Measurements from ENCODE around the gene BCAS1.

Gene BCAS1

DNA sequence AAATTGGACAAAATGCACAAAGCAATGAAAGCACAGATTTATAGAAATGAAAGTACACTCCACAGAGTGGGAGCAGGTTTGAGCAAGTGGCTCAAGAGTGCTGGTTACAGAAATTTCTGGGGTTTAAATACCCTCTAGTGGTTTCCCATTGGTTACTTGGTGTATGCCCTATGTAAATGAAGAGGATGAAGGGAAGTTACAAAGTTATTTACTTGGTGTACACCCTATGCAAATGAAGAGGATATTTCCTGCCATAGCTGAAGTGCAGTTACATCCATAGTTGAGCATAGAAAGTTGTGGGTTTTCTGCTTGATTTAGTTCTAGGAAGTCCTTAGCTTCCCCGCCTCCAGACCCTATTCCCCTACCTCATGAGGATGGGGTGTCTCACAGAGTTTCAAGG is 22.7 kb downstream of the BCAS1 start:
- DNase-seq (ENCODE audit: low read depth) = no peak

DNA sequence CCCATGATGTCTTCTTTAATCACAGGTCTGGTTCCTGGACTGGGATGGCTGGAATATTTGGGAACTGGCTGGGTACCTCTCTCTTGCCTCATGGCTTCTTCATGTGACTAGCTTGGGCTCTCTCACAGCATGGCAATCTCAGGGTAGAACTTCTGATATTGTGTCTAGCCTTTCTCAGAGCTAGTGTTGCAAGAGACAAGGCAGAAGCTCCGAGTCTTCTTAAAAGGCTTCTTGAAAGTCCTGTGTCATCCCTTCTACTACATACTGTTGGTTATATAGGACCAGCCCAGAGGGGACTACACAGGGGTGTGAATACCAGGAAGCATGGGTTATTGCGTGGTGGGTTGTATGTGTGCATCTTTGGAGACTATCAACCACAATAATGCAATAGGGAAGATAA is 23.3 kb downstream of the BCAS1 start:
- no peak for DNase-seq (ENCODE audit: low read depth)

DNA sequence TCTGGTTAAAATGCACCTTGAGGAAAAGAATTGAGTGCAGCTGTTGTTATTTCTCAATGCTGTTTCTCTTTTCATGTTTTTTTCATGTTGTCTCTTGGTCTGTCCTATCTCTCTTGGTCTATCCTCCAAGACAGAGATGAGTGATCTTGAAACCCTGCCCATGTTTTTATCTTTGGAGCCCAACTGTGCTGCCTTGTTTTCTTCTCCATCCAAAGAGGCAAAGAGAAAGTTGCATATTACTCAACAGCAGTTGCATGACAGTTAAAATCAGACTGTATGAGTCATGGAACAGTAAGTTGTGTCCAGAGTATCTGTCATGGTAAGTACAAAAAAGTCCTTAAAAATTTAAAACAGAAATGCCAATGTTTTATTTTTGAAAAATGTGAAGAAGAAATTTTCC is 26.2 kb downstream of the BCAS1 start:
- DNase-seq (ENCODE audit: low read depth) = no peak

DNA sequence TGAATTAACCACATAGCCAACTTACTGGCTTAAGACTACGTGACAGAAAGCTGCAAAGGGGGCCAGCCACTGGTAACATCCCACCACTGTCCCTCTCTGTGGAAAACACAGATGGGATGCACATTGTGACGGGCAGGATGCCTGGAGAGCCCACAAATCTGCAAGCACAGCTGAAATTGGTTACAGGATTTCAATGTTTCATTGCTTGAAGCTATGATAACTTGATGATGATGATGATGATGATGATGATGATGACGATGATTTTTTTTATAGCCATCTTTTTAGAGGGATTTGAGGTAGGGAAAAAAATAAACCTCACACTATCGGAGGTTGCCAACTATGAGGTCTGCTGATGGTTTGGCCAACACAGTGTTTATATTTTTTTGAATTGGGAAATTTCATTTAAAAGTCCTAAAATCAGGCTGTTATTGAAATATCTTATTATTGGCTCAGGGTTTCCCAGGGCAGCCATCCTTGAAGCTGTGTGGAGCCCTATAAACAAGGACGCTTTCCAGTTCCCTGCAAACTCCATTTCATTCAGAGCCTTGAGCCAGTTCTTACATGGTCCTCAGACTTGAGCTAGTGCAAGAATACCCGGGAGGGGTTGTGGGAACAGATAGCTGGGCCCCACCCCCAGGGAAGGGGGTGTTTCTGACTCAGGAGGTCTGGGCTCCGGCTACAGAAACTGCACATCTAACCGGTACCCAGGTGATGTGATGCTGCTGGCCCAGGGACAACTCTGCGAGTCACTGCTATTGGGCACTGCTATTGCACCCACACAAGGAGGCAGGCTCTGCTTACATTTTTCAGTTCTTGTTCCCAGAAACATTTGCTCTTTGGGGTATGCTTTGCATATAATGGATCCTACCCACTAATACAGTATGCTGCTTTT is 27.1 kb downstream of the BCAS1 start:
- DNase-seq (ENCODE audit: low read depth) = no peak

DNA sequence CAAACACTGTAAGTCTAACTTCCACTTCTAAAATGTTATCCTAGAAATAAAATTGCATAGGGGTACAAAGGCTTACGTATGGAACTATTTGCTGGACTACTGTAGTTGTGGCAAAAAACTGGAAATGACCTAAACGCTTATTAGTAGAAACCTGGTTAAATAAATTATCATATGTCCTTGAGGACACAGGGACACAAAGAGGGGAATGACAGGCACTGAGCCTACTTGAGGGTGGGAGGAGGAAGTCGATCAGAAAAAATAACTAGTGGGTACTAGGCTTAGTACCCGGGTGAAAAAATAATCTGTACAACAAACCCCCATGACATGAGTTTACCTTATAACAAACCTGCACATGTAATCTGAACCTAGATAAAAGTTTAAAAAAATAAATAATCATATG is 28.4 kb downstream of the BCAS1 start:
- no peak for DNase-seq (ENCODE audit: low read depth)

DNA sequence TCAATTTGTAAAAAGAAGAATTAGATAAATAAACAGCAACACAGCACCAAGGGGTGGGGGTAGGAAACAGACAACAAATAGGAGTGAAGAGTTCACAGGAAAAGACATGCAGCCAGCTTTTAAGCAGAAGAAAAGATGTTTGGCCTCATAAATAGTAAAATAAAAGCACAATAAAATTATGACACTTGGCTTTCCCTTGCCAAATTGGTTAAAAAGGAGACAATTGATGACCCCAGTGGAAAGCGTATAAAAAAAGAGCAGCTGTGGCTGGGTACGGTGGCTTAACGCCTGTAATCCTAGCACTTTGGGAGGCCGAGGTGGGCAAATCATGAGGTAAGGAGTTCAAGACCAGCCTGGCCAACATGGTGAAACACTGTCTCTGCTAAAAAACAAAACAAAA is 29.1 kb downstream of the BCAS1 start:
- DNase-seq (ENCODE audit: low read depth) = no peak

DNA sequence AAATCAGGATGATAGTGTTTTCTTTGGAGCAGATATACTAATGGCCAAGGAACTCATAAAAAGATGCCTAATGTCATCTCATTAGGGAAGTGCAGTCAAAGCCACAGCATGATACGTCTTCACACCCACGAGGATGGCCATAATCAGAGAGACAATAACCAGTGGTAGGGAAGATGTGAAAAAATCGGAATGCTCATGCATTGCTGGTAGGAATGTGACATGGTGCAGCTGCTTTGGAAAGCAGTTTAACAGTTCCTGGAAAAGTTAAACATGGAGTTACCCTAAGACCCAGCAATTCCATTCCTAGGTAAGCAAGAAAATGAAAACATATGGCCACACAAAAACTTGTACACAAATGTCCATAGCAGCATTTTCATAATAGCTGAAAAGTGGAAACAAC is 29.9 kb downstream of the BCAS1 start:
- DNase-seq (ENCODE audit: low read depth) = no peak

DNA sequence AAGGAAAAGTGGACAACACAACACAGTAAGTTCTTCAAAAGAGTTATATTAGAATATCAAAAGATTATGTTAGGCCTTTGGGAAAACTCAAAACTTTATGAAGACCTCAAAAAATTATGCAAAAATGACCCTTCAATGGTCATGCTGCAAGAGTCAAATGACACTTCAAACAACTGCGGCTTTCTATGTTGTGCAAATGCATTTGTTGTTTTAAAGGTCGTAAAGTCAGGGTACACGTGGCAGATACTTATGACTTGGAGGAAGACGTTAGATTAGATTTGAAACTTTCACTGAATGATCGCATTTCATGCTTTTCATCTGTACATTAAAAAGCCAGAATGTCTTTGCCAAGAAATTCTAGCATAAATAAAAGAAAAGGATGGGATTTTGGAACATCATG is 31.4 kb downstream of the BCAS1 start:
- DNase-seq (ENCODE audit: low read depth) = no peak

DNA sequence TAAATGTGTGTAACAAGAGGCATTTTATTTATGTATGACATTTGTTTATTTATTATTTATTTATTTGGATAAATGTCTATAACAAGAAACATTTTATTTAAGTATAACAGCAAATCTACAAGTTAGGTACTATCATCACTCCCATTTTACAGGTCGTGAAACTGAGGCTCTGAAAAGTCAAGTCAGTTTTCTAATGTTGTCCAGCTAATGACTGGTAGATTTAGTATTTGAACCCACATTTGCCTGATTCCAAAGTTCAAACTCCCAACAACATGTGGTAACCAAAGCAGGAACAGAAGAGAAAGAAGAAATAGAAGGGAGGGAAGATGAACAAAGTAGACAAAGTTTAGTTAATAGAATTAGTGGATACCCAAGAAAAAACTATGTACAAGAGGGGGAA is 32.9 kb downstream of the BCAS1 start:
- DNase-seq (ENCODE audit: low read depth) = no peak

DNA sequence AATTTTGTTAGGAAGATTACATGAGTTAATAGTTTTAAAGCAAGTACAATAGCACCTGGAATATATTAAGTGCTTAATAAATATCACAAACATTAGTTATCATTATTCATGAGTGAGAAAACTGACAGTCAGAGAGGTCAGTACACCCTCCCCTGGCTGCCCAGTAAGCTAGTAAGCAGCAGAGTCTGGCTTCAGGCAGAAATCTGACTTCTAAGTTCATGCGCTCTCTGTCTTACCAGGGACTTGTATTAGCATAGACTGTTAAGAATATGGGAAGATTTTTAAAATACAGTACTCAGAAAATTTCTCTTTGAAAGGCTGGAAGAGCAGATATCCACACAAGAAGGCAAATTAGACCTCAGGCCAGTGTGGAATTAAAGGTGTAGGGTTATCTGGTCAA is 40.8 kb downstream of the BCAS1 start:
- no peak for DNase-seq (ENCODE audit: low read depth)

DNA sequence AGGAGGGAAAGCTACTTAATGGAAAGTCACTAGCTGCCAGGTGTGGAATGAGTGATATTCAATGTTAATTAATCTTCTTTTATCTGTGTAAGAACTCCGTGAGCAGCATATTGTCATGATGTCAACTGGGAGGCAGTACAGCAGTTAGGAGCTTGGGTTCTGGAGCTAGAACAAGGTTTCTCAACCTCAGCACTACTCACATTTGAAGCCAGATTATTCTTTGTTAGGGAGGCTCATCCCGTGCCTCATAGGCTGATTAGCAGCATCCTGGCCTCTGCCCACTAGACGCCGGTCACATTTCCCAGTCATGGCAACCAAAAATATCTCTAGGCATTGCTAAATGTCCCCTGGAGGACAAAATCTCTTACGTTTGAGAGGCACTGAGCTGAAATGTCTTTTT is 41.2 kb downstream of the BCAS1 start:
- DNase-seq (ENCODE audit: low read depth) = no peak

DNA sequence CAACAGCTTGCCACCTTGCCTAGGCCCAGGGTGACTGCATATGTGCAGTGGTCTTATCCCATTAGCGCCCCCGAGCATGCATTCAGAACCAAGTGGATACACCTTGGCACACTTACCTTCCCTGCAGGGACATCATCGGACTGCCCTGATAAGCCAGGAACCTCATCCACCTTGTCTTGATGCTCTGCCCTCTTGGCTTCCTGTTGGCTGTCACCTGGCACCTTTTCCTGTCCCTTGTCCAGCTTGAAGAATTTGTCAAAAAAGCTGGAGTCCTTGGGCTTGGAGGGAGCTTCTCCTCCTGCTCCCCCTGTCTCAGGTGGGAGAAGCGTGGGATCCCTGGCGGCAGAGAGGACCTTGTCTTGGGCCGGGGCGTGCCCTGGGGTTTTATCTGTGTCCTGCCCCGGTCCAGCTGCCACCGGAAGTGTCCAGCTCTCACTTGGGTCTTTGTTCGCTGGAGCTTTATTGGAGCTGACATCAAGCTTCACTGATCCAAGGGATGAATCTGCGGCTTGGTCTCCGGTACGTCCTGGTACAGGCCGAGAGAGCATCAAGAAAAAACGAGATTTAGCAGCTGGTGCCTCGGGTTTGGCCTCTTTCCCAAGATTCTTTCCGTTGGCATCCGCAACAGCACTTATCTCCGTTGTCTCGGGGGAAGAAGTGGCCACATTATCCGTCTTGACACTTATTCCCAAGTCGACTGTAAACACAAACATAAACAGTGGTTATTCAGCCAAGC is 42.0 kb downstream of the BCAS1 start:
- DNase-seq (ENCODE audit: low read depth) = no peak

DNA sequence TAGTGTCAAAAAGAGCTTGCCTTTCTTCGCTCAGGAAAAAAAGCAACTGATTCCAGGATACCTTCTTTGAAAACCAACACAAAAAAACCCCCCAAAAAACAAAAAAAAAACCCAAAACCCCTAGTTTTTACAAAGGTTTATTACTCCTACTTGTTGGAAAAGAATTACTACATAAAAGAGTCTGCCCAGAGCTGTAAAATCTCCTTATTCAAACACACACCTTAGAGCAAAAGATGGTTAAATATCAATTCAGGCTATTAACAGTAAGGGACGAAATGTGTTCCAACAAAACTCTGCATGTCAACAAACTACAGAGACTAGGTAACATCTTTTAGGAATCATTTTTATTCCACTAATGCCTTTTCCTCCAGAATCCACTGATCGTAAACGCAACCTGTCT is 42.7 kb downstream of the BCAS1 start:
- DNase-seq (ENCODE audit: low read depth) = no peak

DNA sequence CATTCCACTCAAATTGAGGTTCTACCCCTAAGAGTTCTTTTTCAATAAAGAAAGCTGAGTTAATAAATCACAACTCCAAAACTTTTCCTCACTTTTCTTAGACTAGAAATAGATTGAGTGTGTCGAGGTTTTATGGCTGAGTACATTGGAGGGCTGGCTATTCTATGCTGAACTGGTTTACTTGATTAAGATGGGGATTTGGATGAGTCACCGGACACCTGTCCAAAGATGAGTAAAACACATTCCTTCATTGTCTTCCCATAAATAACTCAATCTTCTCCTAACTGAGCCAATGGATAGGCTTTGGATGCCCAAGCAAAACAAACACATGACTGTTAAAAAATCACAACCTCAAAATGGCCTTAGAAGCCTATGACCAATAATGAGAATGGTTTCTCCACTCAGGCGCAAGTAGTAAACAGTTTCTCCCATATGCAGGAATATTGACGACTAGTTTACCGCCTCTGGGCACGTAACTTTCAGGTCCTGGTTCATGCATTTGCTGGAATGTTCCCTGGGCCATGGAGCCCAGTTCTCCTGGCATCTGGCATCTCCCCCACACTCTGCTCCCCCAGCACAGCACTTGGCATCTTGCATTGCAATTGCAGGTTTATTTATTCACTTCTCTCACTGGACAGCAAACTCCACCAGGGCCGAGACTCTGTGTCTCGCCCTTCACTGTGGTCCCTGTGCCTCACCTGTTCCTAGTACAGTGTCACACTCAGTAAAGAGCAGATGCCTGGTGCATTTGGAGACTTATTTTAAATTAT is 43.9 kb downstream of the BCAS1 start:
- no peak for DNase-seq (ENCODE audit: low read depth)

DNA sequence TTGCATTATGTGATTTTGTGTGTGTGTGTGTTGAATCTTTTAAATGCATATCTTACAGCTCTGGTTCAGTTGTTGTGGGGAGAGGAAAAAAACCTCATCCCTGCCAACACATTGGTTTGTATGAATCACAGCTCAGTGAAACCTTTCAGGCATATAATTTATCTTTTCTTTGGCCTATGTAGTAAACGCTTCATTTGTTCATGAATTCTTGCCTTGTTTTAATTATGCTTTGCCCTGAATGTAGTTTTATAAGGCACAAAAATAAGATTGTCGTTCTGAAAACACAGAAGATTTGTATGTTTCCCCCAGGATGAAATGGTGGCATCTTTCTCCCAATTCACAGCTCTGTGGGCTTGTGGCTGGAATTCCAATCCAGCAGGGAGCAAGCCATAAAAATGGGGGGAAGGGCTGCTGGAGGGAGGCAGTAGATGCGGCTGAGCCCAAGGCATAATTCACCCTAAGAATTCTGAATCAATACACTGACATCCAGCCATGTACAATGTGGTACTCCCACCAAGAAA is 45.1 kb downstream of the BCAS1 start:
- DNase-seq (ENCODE audit: low read depth) = no peak

DNA sequence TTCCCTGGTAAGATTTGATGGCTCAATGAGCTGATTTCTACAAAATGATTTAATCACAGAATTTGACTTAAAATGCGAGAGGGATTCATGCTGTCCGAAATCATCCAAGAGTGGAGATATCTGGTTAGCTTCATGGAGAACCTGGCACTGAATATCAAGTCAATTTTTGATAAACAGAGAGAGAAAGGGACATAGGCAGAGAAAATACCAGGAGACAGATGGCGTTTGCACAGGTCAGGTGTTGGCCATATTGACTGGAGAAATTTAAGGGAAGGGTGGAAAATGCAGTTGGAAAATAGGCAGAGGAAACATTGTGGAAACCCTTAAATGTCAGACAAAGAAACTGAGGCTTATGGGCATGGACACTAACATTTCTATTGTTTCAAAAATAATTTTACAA is 47.0 kb downstream of the BCAS1 start:
- no peak for DNase-seq (ENCODE audit: low read depth)

DNA sequence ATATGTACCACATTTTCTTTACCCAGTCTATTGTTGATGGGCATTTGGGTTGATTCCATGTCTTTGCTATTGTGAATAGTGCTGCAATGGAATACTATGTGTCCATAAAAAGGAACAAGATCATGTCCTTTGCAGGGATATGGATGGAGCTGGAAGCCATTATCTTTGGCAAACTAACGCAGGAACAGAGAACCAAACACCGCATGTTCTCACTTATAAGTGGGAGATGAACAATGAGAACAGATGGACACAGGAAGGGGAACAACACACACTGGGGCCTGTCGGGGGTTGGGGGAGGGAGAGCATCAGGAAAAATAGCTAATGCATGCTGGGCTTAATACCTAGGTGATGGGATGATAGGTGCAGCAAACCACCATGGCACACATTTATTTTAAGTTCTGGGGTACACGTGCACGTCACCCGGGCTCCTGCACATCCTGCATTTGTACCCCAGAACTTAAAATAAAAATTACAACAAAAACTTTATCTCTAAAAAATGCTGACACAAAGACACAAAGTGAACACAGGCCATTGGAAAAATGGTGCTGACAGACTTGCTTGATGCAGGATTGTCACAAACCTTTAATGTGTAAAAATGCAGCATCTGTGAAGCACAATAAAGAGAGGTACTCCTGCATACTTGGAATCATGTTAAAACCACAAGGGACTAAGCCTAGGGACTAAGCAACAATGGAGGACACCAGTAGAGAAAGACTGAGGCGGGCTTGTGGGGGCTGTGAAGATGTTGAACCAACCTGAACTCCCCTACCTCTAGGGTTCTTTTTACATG is 48.8 kb downstream of the BCAS1 start:
- no peak for DNase-seq (ENCODE audit: low read depth)

DNA sequence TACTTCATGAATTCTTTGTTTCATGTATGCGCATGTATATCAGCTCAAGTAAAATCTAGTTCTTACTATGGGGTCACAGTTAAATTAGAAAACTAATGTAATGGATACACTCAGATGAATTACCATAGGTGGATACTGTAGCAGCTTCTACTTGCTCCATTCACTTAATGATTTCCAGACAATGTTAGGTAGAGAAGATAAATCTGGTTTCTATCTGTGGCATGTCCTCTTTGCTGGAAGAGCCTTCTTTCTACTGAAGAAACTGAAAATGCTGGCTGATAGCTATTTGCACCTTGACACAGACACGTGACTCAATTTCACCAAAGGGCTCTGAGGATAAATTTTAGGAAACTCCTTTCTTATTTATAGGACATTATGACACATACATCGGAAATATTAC is 49.5 kb downstream of the BCAS1 start:
- no peak for DNase-seq (ENCODE audit: low read depth)

DNA sequence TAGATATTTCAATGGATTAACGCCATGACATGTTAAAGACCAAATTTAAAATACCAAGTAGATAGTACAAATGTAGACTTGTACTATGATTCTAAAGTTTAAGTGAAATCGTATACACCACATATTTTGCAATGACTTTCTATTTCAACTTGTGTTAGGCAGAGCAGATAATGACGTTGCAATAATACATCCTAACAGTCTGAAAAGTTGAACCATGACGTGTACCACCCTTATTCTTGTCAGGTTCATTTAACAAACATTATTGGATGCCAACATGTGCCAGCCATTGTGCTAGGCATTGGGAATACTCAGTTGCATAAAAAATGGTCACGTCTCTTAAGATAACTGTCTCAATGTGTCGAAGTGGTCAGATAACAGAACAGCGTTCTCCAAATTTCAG is 50.0 kb downstream of the BCAS1 start:
- DNase-seq (ENCODE audit: low read depth) = no peak

DNA sequence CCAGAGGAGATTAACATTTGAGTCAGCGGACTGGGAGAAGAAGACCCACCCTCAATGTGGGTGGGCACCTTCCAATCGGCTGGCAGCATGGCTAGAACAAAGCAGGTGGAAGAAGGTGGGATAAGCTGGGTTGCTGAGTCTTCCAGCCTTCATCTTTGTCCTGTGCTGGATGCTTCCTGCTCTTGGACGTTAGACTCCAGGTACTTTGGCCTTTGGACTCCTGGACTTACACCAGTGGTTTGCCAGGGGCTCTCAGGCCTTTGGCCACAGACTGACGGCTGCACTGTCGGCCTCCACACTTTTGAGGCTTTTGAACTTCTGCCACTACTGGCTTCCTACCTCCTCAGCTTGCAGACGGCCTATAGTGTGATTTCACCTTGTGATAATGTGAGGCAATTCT is 50.8 kb downstream of the BCAS1 start:
- no peak for DNase-seq (ENCODE audit: low read depth)

DNA sequence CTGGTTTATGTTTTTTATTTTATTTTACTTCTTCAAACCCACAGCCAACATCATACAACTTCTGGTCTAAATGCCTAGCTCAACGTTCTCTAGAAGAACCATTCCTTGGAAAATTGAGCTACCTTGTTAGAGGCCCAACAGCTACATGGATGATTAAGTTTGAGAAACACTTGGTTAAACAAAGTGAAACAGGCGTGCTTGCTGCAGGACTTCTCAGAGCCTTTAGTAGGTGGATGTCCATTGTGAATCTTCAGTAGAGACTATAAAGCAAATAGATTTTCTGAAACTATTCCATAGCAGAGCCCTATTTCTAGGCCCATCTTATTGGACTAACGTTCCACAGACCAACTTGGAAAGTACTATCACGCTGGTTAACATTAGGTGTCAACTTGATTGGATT is 51.3 kb downstream of the BCAS1 start:
- DNase-seq (ENCODE audit: low read depth) = no peak

DNA sequence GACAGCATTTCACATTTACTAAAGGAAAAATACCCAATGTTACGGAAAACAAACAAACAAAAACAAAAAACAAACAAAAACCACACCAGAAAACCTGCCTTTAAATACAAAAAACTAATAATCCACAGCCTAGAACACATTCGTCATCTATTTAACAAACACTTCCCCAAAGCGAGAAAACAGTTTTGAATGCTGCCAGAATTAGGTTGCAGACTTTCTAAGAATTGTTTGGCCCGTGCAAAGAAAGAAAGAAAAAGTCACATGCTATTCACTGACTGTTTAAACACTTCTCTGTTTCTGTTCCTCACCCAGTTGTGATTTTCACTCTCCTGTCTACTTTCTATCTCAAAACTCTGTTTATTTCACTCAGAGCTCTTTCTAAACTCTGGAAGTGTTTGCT is 52.5 kb downstream of the BCAS1 start:
- no peak for DNase-seq (ENCODE audit: low read depth)
